ENCODE measurements around the gene PNPO.

The PNPO gene

DNA sequence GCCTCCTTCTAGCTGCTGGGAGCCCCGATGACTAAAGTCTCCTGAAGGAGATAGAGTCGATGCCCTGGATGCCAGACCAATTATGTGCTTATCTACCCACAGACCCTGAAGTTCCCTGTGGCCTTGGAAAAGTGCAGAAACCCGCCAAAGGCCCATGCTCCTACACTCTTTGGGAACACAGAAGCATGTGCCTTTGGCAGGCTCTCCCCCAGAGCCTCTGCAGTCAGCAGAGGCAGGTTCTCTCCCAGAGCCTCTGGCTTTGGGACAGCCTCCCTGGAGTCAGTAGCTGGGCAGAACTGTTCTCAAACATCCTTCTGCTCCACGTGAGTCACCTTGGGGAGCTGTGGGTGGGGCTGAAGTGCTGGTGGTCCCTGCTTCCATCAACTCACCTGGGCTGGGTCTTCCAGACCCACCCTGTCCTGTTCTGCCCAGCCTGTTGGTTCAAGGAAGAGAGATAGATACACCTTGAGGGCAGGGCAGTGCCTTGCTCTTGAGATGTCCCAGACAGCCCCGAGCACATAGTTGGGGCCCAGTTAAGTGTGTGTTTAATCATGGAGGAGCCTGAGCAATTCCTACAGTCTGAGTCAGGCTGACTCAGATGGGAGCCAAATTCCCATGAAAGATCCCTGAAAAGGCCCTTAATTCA, 26.4 kb downstream of the PNPO start:
- H3K27me3 ChIP-seq (ENCODE audit: low read length): no peaks in the 10 kb centered on the region
- H2AFZ ChIP-seq (ENCODE audit: low read depth, low read length, severe bottlenecking): no peak overlapping the region
- H3K27ac ChIP-seq (ENCODE audit: low read depth, low read length): no peak overlapping the region
- H3K4me3 ChIP-seq (ENCODE audit: insufficient read depth, low read length, poor library complexity, severe bottlenecking): no peak overlapping the region
- TF ChIP-seq, protein P1, sequence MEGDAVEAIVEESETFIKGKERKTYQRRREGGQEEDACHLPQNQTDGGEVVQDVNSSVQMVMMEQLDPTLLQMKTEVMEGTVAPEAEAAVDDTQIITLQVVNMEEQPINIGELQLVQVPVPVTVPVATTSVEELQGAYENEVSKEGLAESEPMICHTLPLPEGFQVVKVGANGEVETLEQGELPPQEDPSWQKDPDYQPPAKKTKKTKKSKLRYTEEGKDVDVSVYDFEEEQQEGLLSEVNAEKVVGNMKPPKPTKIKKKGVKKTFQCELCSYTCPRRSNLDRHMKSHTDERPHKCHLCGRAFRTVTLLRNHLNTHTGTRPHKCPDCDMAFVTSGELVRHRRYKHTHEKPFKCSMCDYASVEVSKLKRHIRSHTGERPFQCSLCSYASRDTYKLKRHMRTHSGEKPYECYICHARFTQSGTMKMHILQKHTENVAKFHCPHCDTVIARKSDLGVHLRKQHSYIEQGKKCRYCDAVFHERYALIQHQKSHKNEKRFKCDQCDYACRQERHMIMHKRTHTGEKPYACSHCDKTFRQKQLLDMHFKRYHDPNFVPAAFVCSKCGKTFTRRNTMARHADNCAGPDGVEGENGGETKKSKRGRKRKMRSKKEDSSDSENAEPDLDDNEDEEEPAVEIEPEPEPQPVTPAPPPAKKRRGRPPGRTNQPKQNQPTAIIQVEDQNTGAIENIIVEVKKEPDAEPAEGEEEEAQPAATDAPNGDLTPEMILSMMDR (IDR thresholded peaks at IDR 0.05; ENCODE audit: insufficient read depth, low read length, poor library complexity, severe bottlenecking): no peak
- TF ChIP-seq EZH2phosphoT487 (conservative IDR thresholded peaks at IDR 0.05; ENCODE audit: low read length): no peak
- H3K79me2 ChIP-seq (ENCODE audit: insufficient read depth, low read length): peaks cover 16% of the 10 kb centered on the region
- no peaks in the 10 kb centered on the region for H3K9me3 ChIP-seq (ENCODE audit: insufficient read depth, low read length)
- H4K20me1 ChIP-seq (ENCODE audit: low read depth, low read length): no peaks in the 10 kb centered on the region
- H3K9ac ChIP-seq (ENCODE audit: low read length): no peak overlapping the region
- H3K36me3 ChIP-seq (ENCODE audit: low read length): no peaks in the 10 kb centered on the region
- no peak overlapping the region for H3K4me2 ChIP-seq (ENCODE audit: low read depth, low read length, poor library complexity, severe bottlenecking)
- H3K9me2 ChIP-seq (replicated peaks; ENCODE audit: insufficient read depth, low read length): no peaks in the 10 kb centered on the region
- H3F3A ChIP-seq (ENCODE audit: insufficient read depth): no peaks in the 10 kb centered on the region

- Histone ChIP-seq H3K9ac (ENCODE audit: low read length) (no peak overlapping the region), H3K36me3 (ENCODE audit: low read length) (no peaks in the 10 kb centered on the region), H3K4me3 (ENCODE audit: insufficient read depth, low read length, poor library complexity, severe bottlenecking) (no peak overlapping the region), H3F3A (ENCODE audit: insufficient read depth) (0 out of 2 replicates have a peak, but pooled peaks cover 3% of the 10 kb centered on the region), H2AFZ (ENCODE audit: low read depth, low read length, severe bottlenecking) (no peak overlapping the region), H3K9me3 (ENCODE audit: insufficient read depth, low read length) (no peaks in the 10 kb centered on the region), H3K27ac (ENCODE audit: low read depth, low read length) (no peak overlapping the region), H3K27me3 (ENCODE audit: low read length) (no peaks in the 10 kb centered on the region), H3K4me2 (ENCODE audit: low read depth, low read length, poor library complexity, severe bottlenecking) (no peak overlapping the region), H3K9me2 (replicated peaks; ENCODE audit: insufficient read depth, low read length) (no peaks in the 10 kb centered on the region), H3K79me2 (ENCODE audit: insufficient read depth, low read length) (peaks cover 19% of the 10 kb centered on the region), H4K20me1 (ENCODE audit: low read depth, low read length) (no peaks in the 10 kb centered on the region)
- TF ChIP-seq, protein P1 (IDR thresholded peaks at IDR 0.05; ENCODE audit: insufficient read depth, low read length, poor library complexity, severe bottlenecking): no peak
- TF ChIP-seq EZH2phosphoT487 (conservative IDR thresholded peaks at IDR 0.05; ENCODE audit: low read length): no peak
These were observed 27.5 kb downstream of the PNPO start for GRCh38 chr17:47968836-47969235.

- no peaks in the 10 kb centered on the region for H3K9me3 ChIP-seq (ENCODE audit: insufficient read depth, low read length)
- no peaks in the 10 kb centered on the region for H3K27me3 ChIP-seq (ENCODE audit: low read length)
- no peaks in the 10 kb centered on the region for H3K36me3 ChIP-seq (ENCODE audit: low read length)
- peaks cover 19% of the 10 kb centered on the region for H3K79me2 ChIP-seq (ENCODE audit: insufficient read depth, low read length)
- H3F3A ChIP-seq (ENCODE audit: insufficient read depth): 0 out of 2 replicates have a peak, but pooled peaks cover 3% of the 10 kb centered on the region
- no peak overlapping the region for H3K27ac ChIP-seq (ENCODE audit: low read depth, low read length)
- no peaks in the 10 kb centered on the region for H4K20me1 ChIP-seq (ENCODE audit: low read depth, low read length)
- H2AFZ ChIP-seq (ENCODE audit: low read depth, low read length, severe bottlenecking): peak overlapping the region; percentile 94
- H3K4me3 ChIP-seq (ENCODE audit: insufficient read depth, low read length, poor library complexity, severe bottlenecking): peak overlapping the region; percentile 24
- TF ChIP-seq, protein P1 (IDR thresholded peaks at IDR 0.05; ENCODE audit: insufficient read depth, low read length, poor library complexity, severe bottlenecking): no peak
- no peak for TF ChIP-seq EZH2phosphoT487 (conservative IDR thresholded peaks at IDR 0.05; ENCODE audit: low read length)
- H3K4me2 ChIP-seq (ENCODE audit: low read depth, low read length, poor library complexity, severe bottlenecking): peak overlapping the region; percentile 60
- H3K9me2 ChIP-seq (replicated peaks; ENCODE audit: insufficient read depth, low read length): no peaks in the 10 kb centered on the region
- H3K9ac ChIP-seq (ENCODE audit: low read length): peak overlapping the region; percentile 47
These were observed 28.8 kb downstream of the PNPO start for GRCh38 chr17:47969930-47970724.

All from SU-DHL-6 (cell line).